ENCODE data around the gene PLXNA4.

The PLXNA4 gene

DNA sequence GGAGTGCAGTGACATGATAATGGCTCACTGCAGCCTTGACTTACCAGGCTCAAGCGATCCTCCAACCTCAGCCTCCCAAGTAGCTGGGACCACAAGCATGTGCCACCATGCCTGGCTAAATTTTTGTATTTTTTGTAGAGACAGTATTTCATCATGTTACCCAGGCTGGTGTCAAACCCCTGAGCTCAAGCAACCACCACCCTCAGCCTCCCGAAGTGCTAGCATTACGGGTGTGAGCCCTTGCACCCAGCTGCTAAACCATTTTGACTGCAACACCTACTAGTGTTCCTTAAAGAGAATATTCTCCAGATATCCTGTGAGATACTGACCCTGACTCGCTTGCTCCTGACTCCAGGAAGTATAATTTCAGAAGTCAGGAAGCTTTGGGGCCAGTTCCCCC, 85.8 kb downstream of the PLXNA4 start:
- H3K27ac ChIP-seq (ENCODE audit: low read depth, low read length): no peak overlapping the region
- no peaks in the 10 kb centered on the region for H3K79me1 ChIP-seq (ENCODE audit: low read length)
- H3K79me2 ChIP-seq (ENCODE audit: control insufficient read depth, insufficient read depth, low read length): no peaks in the 10 kb centered on the region
- no CpG with 5 or more reads among the region's 4 CpGs for WGBS (ENCODE audit: extremely low coverage, insufficient coverage, low lambda C conversion rate)
- H2BK5ac ChIP-seq (ENCODE audit: low read length): no peak overlapping the region
- no peak overlapping the region for H2BK120ac ChIP-seq (ENCODE audit: low read depth, low read length)
- H3K4me1 ChIP-seq (ENCODE audit: control insufficient read depth, low read depth, low read length): no peaks in the 10 kb centered on the region
- H2BK15ac ChIP-seq (replicated peaks; ENCODE audit: low read depth): no peak overlapping the region
- H3K4me2 ChIP-seq (ENCODE audit: low read length): no peak overlapping the region
- H3K4ac ChIP-seq (ENCODE audit: low read depth, low read length): no peak overlapping the region
- DNase-seq: no peak
- H3K56ac ChIP-seq (ENCODE audit: low read length): no peak overlapping the region
- H2AK5ac ChIP-seq (ENCODE audit: low read length): no peak overlapping the region
- H3K27me3 ChIP-seq (ENCODE audit: insufficient read depth, low read length, poor library complexity): no peaks in the 10 kb centered on the region
- no peak overlapping the region for H3K23ac ChIP-seq (ENCODE audit: low read length)
- H3K9ac ChIP-seq (ENCODE audit: low read length): no peak overlapping the region
- no peak overlapping the region for H3K18ac ChIP-seq (ENCODE audit: low read length)
- H4K5ac ChIP-seq (ENCODE audit: low read length): no peak overlapping the region
- H4K8ac ChIP-seq (ENCODE audit: low read depth, low read length): no peak overlapping the region
- H3K36me3 ChIP-seq (ENCODE audit: control insufficient read depth, insufficient read depth, low read length): no peaks in the 10 kb centered on the region
- H3K4me3 ChIP-seq (ENCODE audit: low read length): no peak overlapping the region

DNA sequence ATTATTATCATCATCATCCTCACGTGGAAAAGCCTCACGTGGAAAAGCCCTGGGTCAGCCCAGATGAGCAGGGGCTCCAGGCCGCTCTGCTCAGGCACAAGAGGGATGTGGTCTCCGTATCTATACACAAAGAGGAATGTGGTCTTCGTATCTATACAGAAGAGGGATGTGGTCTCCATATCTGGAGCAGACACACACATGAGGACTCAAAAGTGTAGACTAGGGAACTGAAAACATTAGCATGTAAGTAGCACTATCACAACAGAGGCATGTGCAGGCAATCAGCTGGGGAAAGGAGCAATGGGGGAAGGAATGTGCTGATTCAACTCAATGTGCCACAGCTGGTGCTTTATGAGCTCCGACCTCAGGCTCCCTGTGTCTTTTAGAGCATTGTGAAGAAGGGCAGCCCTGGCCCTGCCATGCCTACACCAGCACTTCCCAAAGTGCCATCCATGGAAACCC, 86.5 kb downstream of the PLXNA4 start:
- WGBS (ENCODE audit: extremely low coverage, insufficient coverage, low lambda C conversion rate): no CpG with 5 or more reads among the region's 6 CpGs

DNA sequence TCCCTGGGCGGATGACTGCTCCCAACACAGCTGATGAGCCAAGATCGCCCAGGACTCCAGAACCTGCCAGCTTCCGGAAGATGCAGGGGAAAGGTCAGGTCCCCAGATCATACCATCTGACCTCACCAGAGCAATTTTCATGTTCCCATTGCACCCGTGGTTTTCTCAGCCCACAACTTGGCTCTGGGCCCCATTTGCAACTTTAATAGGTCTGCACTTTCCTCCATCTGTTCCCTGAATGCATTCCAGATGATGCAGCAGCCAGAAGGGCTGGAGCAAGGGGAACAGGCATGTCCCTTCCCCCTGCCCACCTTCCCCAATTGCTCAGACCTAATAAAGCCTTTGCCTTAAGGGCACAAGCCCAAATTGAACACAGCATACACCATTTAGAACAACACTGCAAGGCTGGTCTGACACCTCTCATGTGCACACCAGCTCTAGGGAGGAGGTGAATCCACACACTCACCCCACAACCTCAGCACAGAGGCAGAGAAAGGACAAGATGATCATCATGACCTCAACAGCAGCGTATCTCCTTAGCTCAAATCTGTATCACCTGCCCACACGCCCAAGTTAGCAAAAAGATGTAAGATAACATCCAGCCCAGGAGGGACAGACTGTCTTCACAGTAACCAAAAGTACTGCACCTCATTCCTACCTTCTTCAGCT, 87.5 kb downstream of the PLXNA4 start:
- H3K27ac ChIP-seq (ENCODE audit: low read depth, low read length): no peak overlapping the region
- H3K56ac ChIP-seq (ENCODE audit: low read length): no peak overlapping the region
- no peaks in the 10 kb centered on the region for H3K79me1 ChIP-seq (ENCODE audit: low read length)
- H3K9ac ChIP-seq (ENCODE audit: low read length): no peak overlapping the region
- no peak overlapping the region for H2AK5ac ChIP-seq (ENCODE audit: low read length)
- no peak overlapping the region for H3K18ac ChIP-seq (ENCODE audit: low read length)
- no peak for DNase-seq
- no peak overlapping the region for H4K8ac ChIP-seq (ENCODE audit: low read depth, low read length)
- no peak overlapping the region for H2BK5ac ChIP-seq (ENCODE audit: low read length)
- H3K4me1 ChIP-seq (ENCODE audit: control insufficient read depth, low read depth, low read length): no peaks in the 10 kb centered on the region
- H3K4me3 ChIP-seq (ENCODE audit: low read length): no peak overlapping the region
- H3K36me3 ChIP-seq (ENCODE audit: control insufficient read depth, insufficient read depth, low read length): no peaks in the 10 kb centered on the region
- no peak overlapping the region for H3K4me2 ChIP-seq (ENCODE audit: low read length)
- WGBS (ENCODE audit: extremely low coverage, insufficient coverage, low lambda C conversion rate): no CpG with 5 or more reads among the region's 6 CpGs
- no peaks in the 10 kb centered on the region for H3K27me3 ChIP-seq (ENCODE audit: insufficient read depth, low read length, poor library complexity)
- no peak overlapping the region for H2BK15ac ChIP-seq (replicated peaks; ENCODE audit: low read depth)
- H3K79me2 ChIP-seq (ENCODE audit: control insufficient read depth, insufficient read depth, low read length): no peaks in the 10 kb centered on the region
- no peak overlapping the region for H3K4ac ChIP-seq (ENCODE audit: low read depth, low read length)
- H4K5ac ChIP-seq (ENCODE audit: low read length): no peak overlapping the region
- no peak overlapping the region for H2BK120ac ChIP-seq (ENCODE audit: low read depth, low read length)
- no peak overlapping the region for H3K23ac ChIP-seq (ENCODE audit: low read length)

More for the DNA sequence above, 86.5 kb downstream of the PLXNA4 start:
- no peak overlapping the region for H4K5ac ChIP-seq (ENCODE audit: low read length)
- H3K79me2 ChIP-seq (ENCODE audit: control insufficient read depth, insufficient read depth, low read length): no peaks in the 10 kb centered on the region
- H3K18ac ChIP-seq (ENCODE audit: low read length): no peak overlapping the region
- H2AK5ac ChIP-seq (ENCODE audit: low read length): no peak overlapping the region
- no peak overlapping the region for H3K23ac ChIP-seq (ENCODE audit: low read length)
- no peak overlapping the region for H3K9ac ChIP-seq (ENCODE audit: low read length)
- H3K27ac ChIP-seq (ENCODE audit: low read depth, low read length): no peak overlapping the region
- no peak overlapping the region for H3K4me3 ChIP-seq (ENCODE audit: low read length)
- H2BK5ac ChIP-seq (ENCODE audit: low read length): no peak overlapping the region
- no peaks in the 10 kb centered on the region for H3K36me3 ChIP-seq (ENCODE audit: control insufficient read depth, insufficient read depth, low read length)
- H2BK120ac ChIP-seq (ENCODE audit: low read depth, low read length): no peak overlapping the region
- no peak overlapping the region for H3K4me2 ChIP-seq (ENCODE audit: low read length)
- no peak overlapping the region for H4K8ac ChIP-seq (ENCODE audit: low read depth, low read length)
- no peak overlapping the region for H2BK15ac ChIP-seq (replicated peaks; ENCODE audit: low read depth)
- H3K56ac ChIP-seq (ENCODE audit: low read length): no peak overlapping the region
- peak; percentile 8 for DNase-seq
- H3K79me1 ChIP-seq (ENCODE audit: low read length): no peaks in the 10 kb centered on the region
- no peaks in the 10 kb centered on the region for H3K27me3 ChIP-seq (ENCODE audit: insufficient read depth, low read length, poor library complexity)
- no peaks in the 10 kb centered on the region for H3K4me1 ChIP-seq (ENCODE audit: control insufficient read depth, low read depth, low read length)
- H3K4ac ChIP-seq (ENCODE audit: low read depth, low read length): no peak overlapping the region

DNA sequence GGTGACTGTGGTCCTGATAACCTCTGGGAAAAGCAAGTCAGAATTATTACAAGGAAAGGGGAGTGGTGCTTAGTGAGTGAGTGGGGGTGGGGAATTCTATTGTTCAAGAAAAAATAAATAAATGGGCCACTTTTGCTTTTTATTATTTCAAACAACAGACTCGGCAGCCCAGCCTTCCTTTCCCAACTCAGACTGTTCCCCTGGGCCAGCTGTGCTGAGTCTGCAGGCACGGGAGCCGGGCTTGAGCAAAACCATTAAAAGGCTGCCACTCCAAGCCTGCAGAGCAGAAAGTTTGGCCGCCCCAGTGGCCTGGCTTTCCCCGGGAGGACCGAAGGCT, 90.0 kb downstream of the PLXNA4 start:
- H4K5ac ChIP-seq (ENCODE audit: low read length): no peak overlapping the region
- no peaks in the 10 kb centered on the region for H3K4me1 ChIP-seq (ENCODE audit: control insufficient read depth, low read depth, low read length)
- H3K56ac ChIP-seq (ENCODE audit: low read length): no peak overlapping the region
- H2AK5ac ChIP-seq (ENCODE audit: low read length): no peak overlapping the region
- H3K79me2 ChIP-seq (ENCODE audit: control insufficient read depth, insufficient read depth, low read length): no peaks in the 10 kb centered on the region
- H3K23ac ChIP-seq (ENCODE audit: low read length): no peak overlapping the region
- no peaks in the 10 kb centered on the region for H3K36me3 ChIP-seq (ENCODE audit: control insufficient read depth, insufficient read depth, low read length)
- H2BK15ac ChIP-seq (replicated peaks; ENCODE audit: low read depth): no peak overlapping the region
- WGBS (ENCODE audit: extremely low coverage, insufficient coverage, low lambda C conversion rate): no CpG with 5 or more reads among the region's 6 CpGs
- H3K4me3 ChIP-seq (ENCODE audit: low read length): no peak overlapping the region
- no peak overlapping the region for H2BK120ac ChIP-seq (ENCODE audit: low read depth, low read length)
- H3K18ac ChIP-seq (ENCODE audit: low read length): no peak overlapping the region
- no peak for DNase-seq
- no peaks in the 10 kb centered on the region for H3K27me3 ChIP-seq (ENCODE audit: insufficient read depth, low read length, poor library complexity)
- H3K4ac ChIP-seq (ENCODE audit: low read depth, low read length): no peak overlapping the region
- no peak overlapping the region for H2BK5ac ChIP-seq (ENCODE audit: low read length)
- no peak overlapping the region for H3K9ac ChIP-seq (ENCODE audit: low read length)
- H3K79me1 ChIP-seq (ENCODE audit: low read length): no peaks in the 10 kb centered on the region
- H3K4me2 ChIP-seq (ENCODE audit: low read length): no peak overlapping the region
- H4K8ac ChIP-seq (ENCODE audit: low read depth, low read length): no peak overlapping the region
- no peak overlapping the region for H3K27ac ChIP-seq (ENCODE audit: low read depth, low read length)

DNA sequence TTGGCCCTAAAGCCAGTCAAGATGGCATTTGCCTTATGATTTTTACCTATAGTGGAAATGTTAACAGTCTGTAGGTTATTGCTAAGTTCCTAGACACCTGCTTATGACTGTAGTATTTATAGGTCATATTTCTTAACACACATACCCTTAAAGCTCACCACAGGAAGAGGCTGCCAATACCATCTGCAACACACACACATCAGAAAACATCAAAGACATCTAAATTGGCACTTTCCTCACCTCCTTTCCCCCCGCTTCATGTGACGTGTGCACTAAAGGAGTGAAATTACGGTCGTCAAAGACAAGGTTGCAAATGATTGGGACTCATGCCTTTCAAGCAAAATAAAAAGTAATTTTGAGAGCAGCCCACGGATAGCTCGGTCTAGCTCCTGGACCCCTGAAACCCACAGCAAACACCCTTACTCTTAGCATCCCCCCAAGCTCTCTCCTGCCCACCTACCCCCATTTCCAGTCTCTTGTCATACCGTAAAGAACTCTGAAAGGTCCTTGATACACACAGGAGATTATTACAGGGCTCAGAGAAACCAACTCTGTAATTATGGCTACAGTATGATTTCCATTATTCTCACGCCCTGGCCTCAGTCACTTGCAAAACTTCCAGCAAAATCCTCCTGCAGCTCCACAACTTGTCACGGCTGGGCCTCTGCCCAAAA, 90.5 kb downstream of the PLXNA4 start:
- no peak overlapping the region for H2BK5ac ChIP-seq (ENCODE audit: low read length)
- H3K4ac ChIP-seq (ENCODE audit: low read depth, low read length): no peak overlapping the region
- no peak overlapping the region for H3K27ac ChIP-seq (ENCODE audit: low read depth, low read length)
- no peaks in the 10 kb centered on the region for H3K79me2 ChIP-seq (ENCODE audit: control insufficient read depth, insufficient read depth, low read length)
- H3K36me3 ChIP-seq (ENCODE audit: control insufficient read depth, insufficient read depth, low read length): no peaks in the 10 kb centered on the region
- H3K4me1 ChIP-seq (ENCODE audit: control insufficient read depth, low read depth, low read length): no peaks in the 10 kb centered on the region
- H3K56ac ChIP-seq (ENCODE audit: low read length): no peak overlapping the region
- no peaks in the 10 kb centered on the region for H3K79me1 ChIP-seq (ENCODE audit: low read length)
- H2AK5ac ChIP-seq (ENCODE audit: low read length): no peak overlapping the region
- H2BK120ac ChIP-seq (ENCODE audit: low read depth, low read length): no peak overlapping the region
- no peak overlapping the region for H2BK15ac ChIP-seq (replicated peaks; ENCODE audit: low read depth)
- H3K4me3 ChIP-seq (ENCODE audit: low read length): no peak overlapping the region
- H4K8ac ChIP-seq (ENCODE audit: low read depth, low read length): no peak overlapping the region
- H3K9ac ChIP-seq (ENCODE audit: low read length): no peak overlapping the region
- H3K18ac ChIP-seq (ENCODE audit: low read length): no peak overlapping the region
- H4K5ac ChIP-seq (ENCODE audit: low read length): no peak overlapping the region
- no peak overlapping the region for H3K4me2 ChIP-seq (ENCODE audit: low read length)
- DNase-seq: no peak
- no peak overlapping the region for H3K23ac ChIP-seq (ENCODE audit: low read length)
- H3K27me3 ChIP-seq (ENCODE audit: insufficient read depth, low read length, poor library complexity): no peaks in the 10 kb centered on the region
- no CpG with 5 or more reads among the region's 9 CpGs for WGBS (ENCODE audit: extremely low coverage, insufficient coverage, low lambda C conversion rate)

DNA sequence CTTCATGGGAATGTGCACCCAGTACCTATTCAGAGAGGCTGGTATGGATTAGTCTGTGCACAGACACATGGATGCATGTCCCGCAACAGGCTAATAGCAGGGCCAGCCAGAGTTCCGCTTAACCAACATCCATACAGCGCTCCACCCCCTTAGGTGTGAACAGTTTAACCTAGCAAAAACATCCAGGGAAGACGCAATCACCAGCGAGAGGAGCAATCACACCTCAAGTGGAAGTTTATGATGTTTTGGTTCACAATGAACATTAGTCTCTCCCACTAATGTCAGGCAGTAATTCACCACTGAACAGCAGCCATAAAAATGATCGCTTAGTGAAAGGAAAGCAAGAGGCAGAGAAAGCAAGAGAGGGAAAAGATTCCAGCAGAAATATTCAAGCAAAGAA, 91.1 kb downstream of the PLXNA4 start:
- no peaks in the 10 kb centered on the region for H3K79me2 ChIP-seq (ENCODE audit: control insufficient read depth, insufficient read depth, low read length)
- H3K23ac ChIP-seq (ENCODE audit: low read length): no peak overlapping the region
- H3K56ac ChIP-seq (ENCODE audit: low read length): no peak overlapping the region
- no peaks in the 10 kb centered on the region for H3K27me3 ChIP-seq (ENCODE audit: insufficient read depth, low read length, poor library complexity)
- H2BK15ac ChIP-seq (replicated peaks; ENCODE audit: low read depth): no peak overlapping the region
- no CpG with 5 or more reads among the region's 6 CpGs for WGBS (ENCODE audit: extremely low coverage, insufficient coverage, low lambda C conversion rate)
- H3K18ac ChIP-seq (ENCODE audit: low read length): no peak overlapping the region
- no peak overlapping the region for H3K27ac ChIP-seq (ENCODE audit: low read depth, low read length)
- no peak overlapping the region for H3K4me3 ChIP-seq (ENCODE audit: low read length)
- no peak overlapping the region for H3K4ac ChIP-seq (ENCODE audit: low read depth, low read length)
- no peaks in the 10 kb centered on the region for H3K79me1 ChIP-seq (ENCODE audit: low read length)
- H4K8ac ChIP-seq (ENCODE audit: low read depth, low read length): no peak overlapping the region
- H2BK5ac ChIP-seq (ENCODE audit: low read length): no peak overlapping the region
- no peak overlapping the region for H3K4me2 ChIP-seq (ENCODE audit: low read length)
- no peak overlapping the region for H2AK5ac ChIP-seq (ENCODE audit: low read length)
- H3K9ac ChIP-seq (ENCODE audit: low read length): no peak overlapping the region
- H3K4me1 ChIP-seq (ENCODE audit: control insufficient read depth, low read depth, low read length): no peaks in the 10 kb centered on the region
- no peak overlapping the region for H2BK120ac ChIP-seq (ENCODE audit: low read depth, low read length)
- no peaks in the 10 kb centered on the region for H3K36me3 ChIP-seq (ENCODE audit: control insufficient read depth, insufficient read depth, low read length)
- DNase-seq: no peak
- H4K5ac ChIP-seq (ENCODE audit: low read length): no peak overlapping the region
